Testis (tissue), 2 donors: ENCODE data around the gene AGBL4.

Experiments used
- CTCF ChIP-seq, 3 experiments: fragments of 450-650 bp in 2 of 3; fragments of 200-600 bp in 1 of 3; sonication (generic) in 1 of 3; IDR thresholded peaks; one replicate each; pipeline ENCODE4 v1.5.1; 2016 to 2019; ENCODE audit warnings: antibody characterized with exemption in 3 of 3, mild to moderate bottlenecking in 2 of 3, moderate library complexity in 1 of 3
- POLR2A ChIP-seq: fragments of 450-650 bp; IDR thresholded peaks from one replicate; pipeline ENCODE4 v1.6.1; 2017; ENCODE audit warnings: antibody characterized with exemption, mild to moderate bottlenecking, moderate library complexity

- TF ChIP-seq CTCF (IDR thresholded peaks at IDR 0.05) (no peak), POLR2A (no peak)
Observed at GRCh38 chr1:48820491-48820890, 1203.3 kb downstream of the AGBL4 start.
